Measurements from ENCODE around the gene SWAP70. TPM values are rescaled to one million over a fixed set of nuclear protein-coding genes. Genes with fewer than 3 reads are reported as not detected.
A peak's percentile ranks its signal among the peaks of the same experiment; 100 is the strongest.

SWAP70 gene
- total and polyA plus RNA-seq, 10 of the 15 experiments (the other 5 are each of a cell fraction or from before 2014, with no cell fraction given): 20.6 to 62.4 (median 41.7) TPM

GRCh38 chr11:9625728-9626127 lies 38.1 kb upstream of the SWAP70 start:
- POLR2A ChIA-PET: no interaction called here
- H3K79me2 ChIP-seq (ENCODE audit: control insufficient read depth, insufficient read depth, low read length): no peaks in the 10 kb centered on the region
- in situ Hi-C loops (cut with MboI): no loop called here
- TF ChIP-seq MXI1 (IDR thresholded peaks at IDR 0.05; ENCODE audit: low read depth, low read length): no peak
- 0 out of 2 replicates have a peak, but pooled peaks have one; percentile 13 for TF ChIP-seq IKZF1 (conservative IDR thresholded peaks at IDR 0.05)
- DNase-seq (ENCODE audit: low read depth, low spot score) (no peak), ATAC-seq (no peak), FAIRE-seq (no peak)
- H3K36me3 ChIP-seq (ENCODE audit: control insufficient read depth in 2 of 2, insufficient read depth in 2 of 2, low read length in 1 of 2): no peaks in the 10 kb centered on the region
- WGBS (ENCODE audit: insufficient coverage, insufficient replicate concordance, low lambda C conversion rate, missing lambda C conversion rate): 67% methylated on average over 3 of the region's 3 CpGs
- BruUV-seq (replicated peaks): no TSS peak
- H3K27me3 ChIP-seq (replicated peaks in 1 of 2; ENCODE audit: control insufficient read depth in 2 of 2, insufficient read depth in 2 of 2, low read length in 1 of 2): no peaks in the 10 kb centered on the region
- intact Hi-C loops (cut with micrococcal nuclease; ENCODE audit: unreplicated experiment): no loop called here
- H2AFZ ChIP-seq (ENCODE audit: control insufficient read depth, low read depth, low read length): no peak overlapping the region
- no peak overlapping the region for H3K9ac ChIP-seq (ENCODE audit: control insufficient read depth, insufficient read depth, low read length)
- SMC1A ChIA-PET (ENCODE audit: uncharacterized antibody, unreplicated experiment): interaction anchor here (1.4 to 1.6 kb wide), 3 partner anchors 33 to 122 kb away, joined by 4 to 6 read pairs (median 5); no protein-coding TSS in a partner anchor
- no peak overlapping the region for H3K27ac ChIP-seq (ENCODE audit: control insufficient read depth, insufficient read depth)
- no peaks in the 10 kb centered on the region for H4K20me1 ChIP-seq (ENCODE audit: control insufficient read depth, insufficient read depth)
- H3K9me3 ChIP-seq (replicated peaks; ENCODE audit: control insufficient read depth, insufficient read depth, low read length): no peaks in the 10 kb centered on the region; the same call in 2 of the 3 replicates
- RAD21 ChIA-PET (ENCODE audit: unreplicated experiment): no interaction called here
- H3K4me2 ChIP-seq (ENCODE audit: control insufficient read depth, insufficient read depth): no peak overlapping the region
- peaks cover 36% of the 10 kb centered on the region for H3K4me1 ChIP-seq (ENCODE audit: control insufficient read depth, insufficient read depth, low read length)
- no peak overlapping the region for H3K4me3 ChIP-seq
- CTCF ChIA-PET: no interaction called here

DNA sequence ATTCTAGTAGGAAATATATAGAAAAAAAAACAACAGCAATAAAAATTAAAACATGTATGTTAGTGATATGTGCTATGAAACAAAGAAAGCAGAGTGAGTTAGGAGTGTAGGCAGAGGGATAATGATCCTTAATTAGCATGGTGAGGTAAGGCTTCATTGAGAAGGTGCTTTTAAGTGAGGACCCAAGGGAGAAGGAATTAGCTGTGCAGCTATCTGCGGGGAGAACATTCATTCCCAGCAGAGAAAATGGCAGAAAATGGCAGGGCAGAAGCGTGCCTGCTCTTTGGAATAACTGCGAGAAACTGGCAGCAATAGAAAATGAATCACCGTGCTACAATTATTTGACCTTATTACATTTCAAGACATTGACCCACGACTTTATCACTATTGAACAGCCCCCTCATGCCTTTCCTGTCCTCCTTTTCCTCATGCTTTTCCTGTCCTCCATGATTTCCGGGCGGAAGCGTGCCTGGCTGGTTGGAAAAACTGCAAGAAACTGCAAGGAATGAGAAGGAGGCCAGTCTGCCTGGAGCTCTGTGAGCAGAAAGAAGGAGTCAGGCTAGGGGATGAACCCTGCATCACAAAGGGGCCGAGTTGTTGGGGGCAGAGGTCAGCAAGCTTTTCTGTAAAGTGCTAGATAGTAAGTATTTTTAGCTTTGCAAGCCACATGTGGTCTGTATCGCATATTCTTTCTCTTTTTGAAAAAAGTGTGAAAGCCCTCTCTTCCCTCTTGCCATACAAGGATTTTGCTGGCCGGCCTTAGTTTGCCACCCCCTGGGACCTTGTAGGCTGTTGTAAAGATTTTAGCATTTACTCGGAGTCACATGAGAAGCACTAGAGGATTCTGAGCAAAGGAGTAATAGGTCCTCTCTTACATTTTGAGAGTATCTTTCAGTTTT lies 37.1 kb upstream of the SWAP70 start:
- ATAC-seq: peak; percentile 73
- WGBS (ENCODE audit: insufficient coverage, insufficient replicate concordance, low lambda C conversion rate, missing lambda C conversion rate): 59% methylated on average over 12 of the region's 12 CpGs
- Histone ChIP-seq H3K4me2 (ENCODE audit: control insufficient read depth, insufficient read depth) (0 out of 2 replicates have a peak overlapping the region, but pooled peaks have one; percentile 26), H3K4me3 (no peak overlapping the region), H3K9me3 (replicated peaks; ENCODE audit: control insufficient read depth, insufficient read depth, low read length) (no peaks in the 10 kb centered on the region; the same call in 2 of the 3 replicates), H3K4me1 (ENCODE audit: control insufficient read depth, insufficient read depth, low read length) (peaks cover 36% of the 10 kb centered on the region), H3K79me2 (ENCODE audit: control insufficient read depth, insufficient read depth, low read length) (no peaks in the 10 kb centered on the region), H3K27me3 (replicated peaks in 1 of 2; ENCODE audit: control insufficient read depth in 2 of 2, insufficient read depth in 2 of 2, low read length in 1 of 2) (no peaks in the 10 kb centered on the region), H3K9ac (ENCODE audit: control insufficient read depth, insufficient read depth, low read length) (no peak overlapping the region), H4K20me1 (ENCODE audit: control insufficient read depth, insufficient read depth) (no peaks in the 10 kb centered on the region), H3K36me3 (ENCODE audit: control insufficient read depth in 2 of 2, insufficient read depth in 2 of 2, low read length in 1 of 2) (no peaks in the 10 kb centered on the region), H3K27ac (ENCODE audit: control insufficient read depth, insufficient read depth) (no peak overlapping the region), H2AFZ (ENCODE audit: control insufficient read depth, low read depth, low read length) (peak overlapping the region; percentile 52)
- intact Hi-C loops (cut with micrococcal nuclease; ENCODE audit: unreplicated experiment): no loop called here
- ChIA-PET SMC1A (ENCODE audit: uncharacterized antibody, unreplicated experiment) (interaction anchor here (1.0 to 1.6 kb wide), 6 partner anchors 15 to 123 kb away, joined by 3 to 6 read pairs (median 4); no protein-coding TSS in a partner anchor), CTCF (interaction anchor here (0.6 to 1.6 kb wide), 3 partner anchors 14 to 121 kb away, joined by 3 to 6 read pairs (median 4); no protein-coding TSS in a partner anchor), POLR2A (interaction anchor here (0.7 to 1.0 kb wide), 4 partner anchors 9 to 122 kb away, joined by 3 read pairs; no protein-coding TSS in a partner anchor), RAD21 (ENCODE audit: unreplicated experiment) (interaction anchor here (0.6 to 1.1 kb wide), 3 partner anchors 121 to 177 kb away, joined by 3 read pairs; no protein-coding TSS in a partner anchor)
- no peak for FAIRE-seq
- no peak for DNase-seq (ENCODE audit: low read depth, low spot score)
- in situ Hi-C loops (cut with MboI): no loop called here
- BruUV-seq (replicated peaks): no TSS peak
- TF ChIP-seq ASH2L (IDR thresholded peaks at IDR 0.05; ENCODE audit: borderline replicate concordance, low read depth): no peak
- TF ChIP-seq CEBPZ (IDR thresholded peaks at IDR 0.05; ENCODE audit: low read depth, low read length): no peak
- TF ChIP-seq, protein P1, sequence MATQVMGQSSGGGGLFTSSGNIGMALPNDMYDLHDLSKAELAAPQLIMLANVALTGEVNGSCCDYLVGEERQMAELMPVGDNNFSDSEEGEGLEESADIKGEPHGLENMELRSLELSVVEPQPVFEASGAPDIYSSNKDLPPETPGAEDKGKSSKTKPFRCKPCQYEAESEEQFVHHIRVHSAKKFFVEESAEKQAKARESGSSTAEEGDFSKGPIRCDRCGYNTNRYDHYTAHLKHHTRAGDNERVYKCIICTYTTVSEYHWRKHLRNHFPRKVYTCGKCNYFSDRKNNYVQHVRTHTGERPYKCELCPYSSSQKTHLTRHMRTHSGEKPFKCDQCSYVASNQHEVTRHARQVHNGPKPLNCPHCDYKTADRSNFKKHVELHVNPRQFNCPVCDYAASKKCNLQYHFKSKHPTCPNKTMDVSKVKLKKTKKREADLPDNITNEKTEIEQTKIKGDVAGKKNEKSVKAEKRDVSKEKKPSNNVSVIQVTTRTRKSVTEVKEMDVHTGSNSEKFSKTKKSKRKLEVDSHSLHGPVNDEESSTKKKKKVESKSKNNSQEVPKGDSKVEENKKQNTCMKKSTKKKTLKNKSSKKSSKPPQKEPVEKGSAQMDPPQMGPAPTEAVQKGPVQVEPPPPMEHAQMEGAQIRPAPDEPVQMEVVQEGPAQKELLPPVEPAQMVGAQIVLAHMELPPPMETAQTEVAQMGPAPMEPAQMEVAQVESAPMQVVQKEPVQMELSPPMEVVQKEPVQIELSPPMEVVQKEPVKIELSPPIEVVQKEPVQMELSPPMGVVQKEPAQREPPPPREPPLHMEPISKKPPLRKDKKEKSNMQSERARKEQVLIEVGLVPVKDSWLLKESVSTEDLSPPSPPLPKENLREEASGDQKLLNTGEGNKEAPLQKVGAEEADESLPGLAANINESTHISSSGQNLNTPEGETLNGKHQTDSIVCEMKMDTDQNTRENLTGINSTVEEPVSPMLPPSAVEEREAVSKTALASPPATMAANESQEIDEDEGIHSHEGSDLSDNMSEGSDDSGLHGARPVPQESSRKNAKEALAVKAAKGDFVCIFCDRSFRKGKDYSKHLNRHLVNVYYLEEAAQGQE (IDR thresholded peaks at IDR 0.05; ENCODE audit: low read depth, low read length): no peak

All from GM12878 (cell line).